GM19463 (cell line): ENCODE measurements around the gene NWD2.
"Not testable (repeated sequence)": the region's sequence is repeated elsewhere in the genome, so short reads cannot be mapped to it uniquely, and the experiment has no call there.

ENCODE experiments used
- ATAC-seq: cut with Tn5 transposase; IDR thresholded peaks from one replicate; pipeline ENCODE4 v1.9.1; 2021; ENCODE audit warnings: mild to moderate bottlenecking, moderate library complexity; ENCODE audit not compliant: unreplicated experiment

NWD2 gene, protein sequence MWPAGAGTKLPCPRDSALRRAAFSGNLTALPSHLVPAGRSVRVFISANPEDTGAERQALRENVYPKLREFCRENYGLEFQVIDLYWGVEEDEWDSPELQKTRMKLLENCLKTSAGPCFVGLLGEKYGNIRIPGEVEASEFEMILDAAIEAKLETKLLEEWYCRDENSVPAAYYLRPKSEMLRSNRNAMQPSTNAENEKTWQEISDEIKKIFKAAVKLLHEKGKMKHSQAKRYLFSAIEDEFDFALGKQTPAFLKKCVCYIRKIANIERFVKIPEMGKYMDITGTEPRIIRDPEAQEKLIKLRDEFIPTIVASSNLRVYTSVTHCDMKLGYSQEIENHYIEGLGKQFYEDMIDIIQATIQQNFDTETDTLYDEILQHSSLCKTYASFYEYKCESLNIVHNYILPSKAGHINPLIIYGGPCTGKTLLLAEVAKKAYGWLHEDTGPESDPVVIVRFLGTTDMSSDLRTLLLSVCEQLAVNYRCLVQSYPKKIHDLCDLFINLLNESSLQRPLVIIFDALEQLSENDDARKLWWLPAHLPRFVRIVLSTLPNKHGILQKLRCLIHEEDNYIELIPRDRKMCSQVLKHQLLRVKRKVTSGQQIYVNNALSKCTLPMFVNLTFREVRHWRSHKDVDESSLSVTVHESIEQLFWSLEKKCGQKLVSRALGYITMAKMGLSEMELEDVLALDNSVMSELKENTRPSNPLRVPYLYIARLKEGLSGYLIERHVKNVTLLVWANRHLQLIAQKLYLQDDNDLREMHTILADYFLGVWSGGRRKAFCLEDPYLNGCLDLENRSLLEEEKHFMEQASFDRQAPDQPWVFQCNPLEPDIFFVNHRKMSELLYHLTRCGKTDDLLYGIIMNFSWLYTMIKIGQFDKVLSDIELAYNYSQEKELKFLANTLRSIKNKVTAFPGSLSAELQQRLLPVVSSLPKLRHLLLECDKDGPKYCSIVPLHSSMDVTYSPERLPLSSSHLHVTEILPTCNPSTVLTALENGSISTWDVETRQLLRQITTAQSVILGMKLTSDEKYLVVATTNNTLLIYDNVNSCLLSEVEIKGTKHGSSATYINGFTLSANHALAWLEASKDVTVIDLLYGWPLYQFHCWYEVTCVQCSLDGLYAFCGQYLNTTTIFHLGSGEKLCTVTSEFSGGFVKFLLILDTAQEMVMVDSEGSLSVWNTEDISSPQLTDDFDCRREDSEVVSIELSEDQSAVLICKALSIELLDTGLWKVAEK (N-terminal part only)

GRCh38 chr4:37244583-37245390, at the start of gene NWD2:
TSS of gene NWD2 (plus strand) at chr4:37244743. CDS start at chr4:37245068, 325 bp downstream.
- no peak for ATAC-seq

GRCh38 chr4:37197899-37198298, 46.6 kb upstream of the NWD2 start:
- no peak for ATAC-seq

- not testable (repeated sequence) for ATAC-seq
These were observed 39.8 kb upstream of the NWD2 start for GRCh38 chr4:37204740-37205139.

GRCh38 chr4:37216209-37216608, 28.3 kb upstream of the NWD2 start:
- no peak for ATAC-seq

GRCh38 chr4:37219242-37219641, 25.3 kb upstream of the NWD2 start:
- no peak for ATAC-seq

- no peak for ATAC-seq
These were observed 24.6 kb upstream of the NWD2 start for GRCh38 chr4:37219990-37220389.

- no peak for ATAC-seq
These were observed 23.9 kb upstream of the NWD2 start for GRCh38 chr4:37220685-37221084.

DNA sequence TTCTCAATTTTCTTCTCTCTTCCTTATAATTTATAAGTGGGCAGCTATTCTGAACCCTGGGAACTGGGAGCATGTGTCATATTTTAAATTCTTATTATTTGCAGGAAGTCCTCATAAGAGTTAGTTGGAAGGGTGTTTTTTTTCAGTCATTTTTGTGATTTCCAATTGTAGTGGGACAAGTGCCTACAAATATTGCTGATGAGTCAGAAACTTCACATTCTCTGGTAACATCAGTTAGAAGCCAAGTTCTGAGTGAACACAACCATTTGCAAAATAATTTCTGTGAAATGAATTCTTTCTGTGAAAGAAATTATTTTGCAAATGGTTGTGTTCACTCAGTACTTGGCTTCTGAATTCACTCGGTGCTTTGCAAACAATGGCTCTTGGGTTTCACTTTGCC, 20.8 kb upstream of the NWD2 start:
- ATAC-seq, result no peak

DNA sequence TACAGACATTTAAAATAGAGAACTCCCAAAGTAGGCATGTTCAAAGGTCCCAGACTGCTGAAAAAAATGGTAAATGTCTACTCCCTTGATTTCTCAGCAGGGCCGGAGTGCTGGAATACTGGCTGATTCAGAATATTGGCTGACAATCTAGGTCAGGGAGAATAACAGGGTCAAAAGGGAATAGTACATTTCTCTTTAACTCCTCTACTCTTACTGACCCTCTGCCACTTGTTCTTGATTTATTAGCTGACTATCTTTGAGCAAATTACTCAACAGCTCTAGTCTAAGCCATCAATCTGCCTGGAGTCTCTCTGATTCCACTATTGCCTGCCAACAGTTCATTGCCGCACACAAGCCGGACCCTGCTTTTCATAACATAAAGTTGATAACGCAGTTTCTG, 19.7 kb upstream of the NWD2 start:
- ATAC-seq, result no peak

DNA sequence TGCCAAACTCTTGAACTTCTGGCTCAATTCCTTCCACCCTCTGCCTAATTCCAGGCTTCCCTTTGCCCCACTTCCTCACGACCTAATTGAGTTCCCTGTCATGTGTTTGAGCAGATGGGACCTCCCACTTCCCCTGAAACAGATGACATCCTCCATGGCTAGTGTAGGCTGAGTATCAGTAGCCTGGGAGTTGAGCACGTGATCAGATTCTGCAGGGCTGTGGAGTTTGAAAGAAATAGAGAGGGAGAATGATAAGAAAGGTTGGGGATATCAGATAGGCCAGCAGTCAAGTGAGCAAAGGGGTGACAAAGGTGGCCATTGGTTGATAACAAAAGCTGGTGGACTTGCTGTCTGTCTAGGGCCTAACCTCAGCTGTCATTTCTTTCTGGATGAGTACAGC, 18.8 kb upstream of the NWD2 start:
- no peak for ATAC-seq

DNA sequence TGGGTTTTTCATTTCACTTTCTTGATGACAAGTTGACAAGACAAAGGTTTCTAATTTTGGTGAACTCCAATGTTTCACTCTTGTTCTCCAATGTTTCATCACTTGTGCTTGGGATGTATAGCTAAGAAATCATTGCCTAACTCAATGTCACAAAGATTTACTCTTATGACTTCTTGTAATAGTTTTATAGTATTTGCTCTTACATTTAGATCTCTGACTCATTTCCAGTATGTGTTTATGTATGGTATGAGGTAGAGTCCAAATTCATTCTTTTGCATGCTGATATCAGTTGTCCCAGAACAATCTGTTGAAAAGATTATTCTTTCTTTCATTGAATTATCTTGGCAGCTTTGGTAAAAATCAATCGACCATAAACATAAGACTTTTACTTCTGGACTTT, 12.2 kb upstream of the NWD2 start:
- ATAC-seq, result no peak

DNA sequence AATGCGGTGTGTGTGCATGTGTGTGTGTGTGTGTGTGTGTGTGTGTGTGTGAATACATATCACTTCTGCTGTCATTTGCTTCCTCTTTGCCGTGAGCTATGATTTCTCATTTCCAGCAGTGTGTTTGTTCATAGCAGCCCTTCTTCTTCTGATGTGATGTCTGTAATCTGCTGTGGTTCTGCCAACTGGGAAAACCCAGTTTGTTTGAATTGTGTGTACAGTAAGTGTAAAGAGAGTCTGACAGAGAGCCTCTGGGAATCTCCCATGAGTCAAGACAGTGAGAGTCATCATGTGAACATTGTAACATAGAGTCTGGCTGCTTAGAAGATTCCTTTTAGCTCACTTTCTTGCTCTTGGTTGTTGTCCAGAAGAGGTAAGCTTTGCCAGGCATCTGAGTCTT, 8.4 kb upstream of the NWD2 start:
- ATAC-seq, result peak; percentile 56

DNA sequence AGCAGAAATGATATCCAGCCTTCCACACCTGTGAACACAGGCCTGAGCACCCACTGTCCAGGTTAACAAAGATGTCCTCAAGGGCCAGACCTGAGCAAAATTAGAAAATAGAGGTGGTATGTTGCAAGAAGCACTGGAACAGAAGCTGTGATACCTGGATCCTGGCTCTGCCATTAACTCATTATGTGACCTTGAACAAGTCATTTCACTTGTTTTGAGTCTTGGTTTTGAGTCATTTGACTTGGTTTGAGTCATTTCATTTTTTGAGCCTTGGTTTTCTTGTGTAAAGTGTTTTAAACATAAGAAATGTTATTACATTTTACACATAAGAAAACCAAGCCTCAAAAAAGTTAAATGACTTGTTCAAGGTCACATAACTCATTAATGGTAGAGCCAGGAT, 2.9 kb upstream of the NWD2 start:
- ATAC-seq, result peak; percentile 47

DNA sequence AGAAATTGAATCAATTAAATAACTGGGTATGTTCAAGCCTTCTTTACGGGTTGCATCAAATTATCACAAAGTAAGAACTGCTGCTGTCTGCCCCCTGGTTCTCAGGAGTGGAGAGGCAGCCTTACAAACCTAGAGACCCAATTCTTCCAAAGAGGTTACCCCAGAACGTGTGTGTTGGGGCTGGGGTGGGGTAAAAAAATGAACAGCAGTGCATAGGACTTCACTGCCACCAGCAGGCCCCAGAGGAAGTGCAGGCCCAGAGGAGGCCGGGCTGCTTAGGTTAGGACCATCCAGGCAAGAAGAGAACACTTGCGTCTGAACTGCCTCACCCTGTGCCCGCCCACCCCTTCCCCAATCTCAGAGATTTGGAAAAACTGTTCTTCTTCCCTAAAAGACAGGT, 1.5 kb upstream of the NWD2 start:
- ATAC-seq, result no peak

GRCh38 chr4:37243722-37244582, 591 bp upstream of the NWD2 start:
- no peak for ATAC-seq

- ATAC-seq, result no peak
These were observed 930 bp downstream of the NWD2 start for GRCh38 chr4:37245391-37245954.

DNA sequence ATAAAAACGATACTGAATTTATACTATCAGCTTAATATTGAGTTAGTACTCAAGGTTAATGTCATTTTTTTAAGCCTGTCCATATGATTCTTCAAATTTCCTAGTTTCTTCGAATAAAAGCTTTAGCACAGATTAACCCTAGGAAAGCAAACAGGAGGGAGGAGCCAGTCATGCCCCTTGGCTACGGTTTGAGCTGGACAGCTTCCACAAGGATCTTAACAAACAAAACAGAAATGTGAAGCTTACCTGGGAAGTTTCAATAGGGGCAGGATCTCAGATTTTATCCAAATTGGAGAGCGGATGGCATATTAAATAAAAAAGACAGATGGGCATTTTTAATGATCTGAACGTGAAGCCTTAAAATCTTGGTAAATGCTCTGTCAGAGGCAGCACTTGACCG, 2.3 kb downstream of the NWD2 start:
- no peak for ATAC-seq

- no peak for ATAC-seq
These were observed 13.7 kb downstream of the NWD2 start for GRCh38 chr4:37258221-37258620.

- no peak for ATAC-seq
These were observed 23.8 kb downstream of the NWD2 start for GRCh38 chr4:37268319-37268718.
